ENCODE measurements around the gene ZNF490.

DNA sequence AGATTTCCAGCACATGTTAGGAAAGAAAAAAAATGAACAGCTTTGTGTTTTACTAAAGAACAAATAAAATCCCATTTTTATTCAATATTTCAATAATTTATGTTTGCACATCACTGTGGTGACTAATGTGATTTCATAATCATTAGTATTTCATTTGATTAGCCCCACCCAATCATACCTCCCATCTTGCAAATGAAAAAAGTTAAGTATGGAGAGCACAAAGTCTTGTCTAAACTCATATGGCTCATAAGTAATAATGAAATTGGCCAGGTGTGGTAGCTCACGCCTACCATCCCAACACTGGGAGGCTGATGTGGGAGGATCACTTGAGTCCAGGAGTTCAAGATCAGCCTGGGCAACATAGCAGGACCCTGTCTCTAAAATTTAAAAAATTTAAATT lies 3.8 kb downstream of the ZNF490 start:
- TF ChIP-seq POLR2A (IDR thresholded peaks at IDR 0.05): no peak
- TF ChIP-seq, protein P1, sequence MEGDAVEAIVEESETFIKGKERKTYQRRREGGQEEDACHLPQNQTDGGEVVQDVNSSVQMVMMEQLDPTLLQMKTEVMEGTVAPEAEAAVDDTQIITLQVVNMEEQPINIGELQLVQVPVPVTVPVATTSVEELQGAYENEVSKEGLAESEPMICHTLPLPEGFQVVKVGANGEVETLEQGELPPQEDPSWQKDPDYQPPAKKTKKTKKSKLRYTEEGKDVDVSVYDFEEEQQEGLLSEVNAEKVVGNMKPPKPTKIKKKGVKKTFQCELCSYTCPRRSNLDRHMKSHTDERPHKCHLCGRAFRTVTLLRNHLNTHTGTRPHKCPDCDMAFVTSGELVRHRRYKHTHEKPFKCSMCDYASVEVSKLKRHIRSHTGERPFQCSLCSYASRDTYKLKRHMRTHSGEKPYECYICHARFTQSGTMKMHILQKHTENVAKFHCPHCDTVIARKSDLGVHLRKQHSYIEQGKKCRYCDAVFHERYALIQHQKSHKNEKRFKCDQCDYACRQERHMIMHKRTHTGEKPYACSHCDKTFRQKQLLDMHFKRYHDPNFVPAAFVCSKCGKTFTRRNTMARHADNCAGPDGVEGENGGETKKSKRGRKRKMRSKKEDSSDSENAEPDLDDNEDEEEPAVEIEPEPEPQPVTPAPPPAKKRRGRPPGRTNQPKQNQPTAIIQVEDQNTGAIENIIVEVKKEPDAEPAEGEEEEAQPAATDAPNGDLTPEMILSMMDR (IDR thresholded peaks at IDR 0.05): no peak
- TF ChIP-seq EP300 (IDR thresholded peaks at IDR 0.05): no peak
